GM20000 (cell line): ENCODE measurements around the gene SGSM2.

ENCODE experiments used
- DNase-seq: peaks from one replicate; pipeline ENCODE4 v3.0.0; 2012; ENCODE audit warnings: low spot score
- CTCF ChIP-seq: IDR thresholded peaks from 2 replicates; pipeline ENCODE4 v1.5.1; 2012; ENCODE audit warnings: mild to moderate bottlenecking, control low read depth; ENCODE audit errors: extremely low read depth, missing control alignments

Gene SGSM2

GRCh38 chr17:2362881-2363280, 25.6 kb downstream of the SGSM2 start:
- TF ChIP-seq CTCF, result no peak
- no peak for DNase-seq

GRCh38 chr17:2363318-2363717, 26.0 kb downstream of the SGSM2 start:
- no peak for TF ChIP-seq CTCF

GRCh38 chr17:2363851-2364762, 26.8 kb downstream of the SGSM2 start:
- no peak for TF ChIP-seq CTCF
- DNase-seq, result no peak

More at GRCh38 chr17:2363318-2363717, 26.0 kb downstream of the SGSM2 start:
- no peak for DNase-seq

GRCh38 chr17:2364763-2365116, 27.4 kb downstream of the SGSM2 start:
- no peak for DNase-seq
- TF ChIP-seq CTCF, result no peak

GRCh38 chr17:2365132-2365531, 27.8 kb downstream of the SGSM2 start:
- DNase-seq, result no peak
- TF ChIP-seq CTCF, result no peak

- no peak for DNase-seq
- no peak for TF ChIP-seq CTCF
These were observed 29.6 kb downstream of the SGSM2 start for GRCh38 chr17:2366747-2367494.

GRCh38 chr17:2368359-2368758, 31.1 kb downstream of the SGSM2 start:
- no peak for TF ChIP-seq CTCF
- DNase-seq, result no peak
